T-helper 2 cell treated with Interferon-gamma antibody and Interleukin-4, amounts not matched to agents 5 μg/mL and 100 μg/mL, for 36 hours (primary cell): ENCODE data around the gene TMEM98.
"Not testable (repeated sequence)": the region's sequence is repeated elsewhere in the genome, so short reads cannot be mapped to it uniquely, and the experiment has no call there.

Experiments used
- DNase-seq: peaks from one replicate; pipeline ENCODE4 v3.0.0; 2021; ENCODE audit warnings: low spot score
- H3K27ac Mint-ChIP-seq: one replicate; pipeline ENCODE4 v1.8.0; 2021; ENCODE audit warnings: mild to moderate bottlenecking, mixed read lengths
- H3K27me3 Mint-ChIP-seq: one replicate; pipeline ENCODE4 v1.8.0; 2021; ENCODE audit warnings: low read depth, mixed read lengths
- H3K36me3 Mint-ChIP-seq: one replicate; pipeline ENCODE4 v1.8.0; 2021; ENCODE audit warnings: low read depth, mixed read lengths
- H3K4me1 Mint-ChIP-seq: one replicate; pipeline ENCODE4 v1.8.0; 2021; ENCODE audit warnings: low read depth, mixed read lengths
- H3K4me3 Mint-ChIP-seq: one replicate; pipeline ENCODE4 v1.8.0; 2022; ENCODE audit warnings: mild to moderate bottlenecking, moderate library complexity, mixed read lengths
- H3K9me3 Mint-ChIP-seq: one replicate; pipeline ENCODE4 v1.8.0; 2021; ENCODE audit warnings: mixed read lengths

TMEM98 gene

GRCh38 chr17:32956240-32956970 lies 28.5 kb downstream of the TMEM98 start:
- no peaks in the 10 kb centered on the region for H3K9me3 Mint-ChIP-seq
- H3K36me3 Mint-ChIP-seq, result no peaks in the 10 kb centered on the region
- peaks cover 43% of the 10 kb centered on the region for H3K27me3 Mint-ChIP-seq
- peaks cover 3% of the 10 kb centered on the region for H3K4me1 Mint-ChIP-seq
- H3K4me3 Mint-ChIP-seq, result no peak overlapping the region
- DNase-seq, result no peak
- no peak overlapping the region for H3K27ac Mint-ChIP-seq

GRCh38 chr17:32958418-32958817 lies 30.5 kb downstream of the TMEM98 start:
- no peaks in the 10 kb centered on the region for H3K36me3 Mint-ChIP-seq
- H3K4me3 Mint-ChIP-seq, result no peak overlapping the region

GRCh38 chr17:32960815-32961214 lies 32.9 kb downstream of the TMEM98 start:
- DNase-seq, result no peak
- Mint-ChIP-seq H3K4me1 (peaks cover 21% of the 10 kb centered on the region), H3K27me3 (peaks cover 30% of the 10 kb centered on the region), H3K9me3 (no peaks in the 10 kb centered on the region), H3K27ac (no peak overlapping the region), H3K36me3 (no peaks in the 10 kb centered on the region), H3K4me3 (no peak overlapping the region)

More at GRCh38 chr17:32958418-32958817, 30.5 kb downstream of the TMEM98 start:
- H3K27ac Mint-ChIP-seq, result no peak overlapping the region
- no peak for DNase-seq
- peaks cover 13% of the 10 kb centered on the region for H3K4me1 Mint-ChIP-seq
- peaks cover 35% of the 10 kb centered on the region for H3K27me3 Mint-ChIP-seq
- no peaks in the 10 kb centered on the region for H3K9me3 Mint-ChIP-seq

GRCh38 chr17:32962320-32962711 lies 34.4 kb downstream of the TMEM98 start:
- Mint-ChIP-seq H3K27me3 (peaks cover 31% of the 10 kb centered on the region), H3K27ac (no peak overlapping the region), H3K9me3 (no peaks in the 10 kb centered on the region), H3K4me1 (peaks cover 21% of the 10 kb centered on the region), H3K36me3 (no peaks in the 10 kb centered on the region), H3K4me3 (no peak overlapping the region)
- DNase-seq, result no peak

GRCh38 chr17:32964541-32964940 lies 36.6 kb downstream of the TMEM98 start:
- H3K9me3 Mint-ChIP-seq, result no peaks in the 10 kb centered on the region
- H3K27me3 Mint-ChIP-seq, result peaks cover 37% of the 10 kb centered on the region
- peaks cover 21% of the 10 kb centered on the region for H3K4me1 Mint-ChIP-seq
- no peak overlapping the region for H3K4me3 Mint-ChIP-seq
- no peak for DNase-seq
- no peaks in the 10 kb centered on the region for H3K36me3 Mint-ChIP-seq
- H3K27ac Mint-ChIP-seq, result no peak overlapping the region

- H3K9me3 Mint-ChIP-seq, DNase-seq, H3K36me3 Mint-ChIP-seq, H3K4me3 Mint-ChIP-seq, H3K27ac Mint-ChIP-seq: not testable (repeated sequence)
- peaks cover 22% of the 10 kb centered on the region for H3K4me1 Mint-ChIP-seq
- peaks cover 31% of the 10 kb centered on the region for H3K27me3 Mint-ChIP-seq
These were observed 41.3 kb downstream of the TMEM98 start for GRCh38 chr17:32969231-32969630.

- H3K27ac Mint-ChIP-seq, result no peak overlapping the region
- peaks cover 29% of the 10 kb centered on the region for H3K27me3 Mint-ChIP-seq
- peaks cover 25% of the 10 kb centered on the region for H3K4me1 Mint-ChIP-seq
- no peak overlapping the region for H3K4me3 Mint-ChIP-seq
- H3K9me3 Mint-ChIP-seq, result peaks cover 8% of the 10 kb centered on the region
- DNase-seq, result no peak
- H3K36me3 Mint-ChIP-seq, result peaks cover 2% of the 10 kb centered on the region
These were observed 42.3 kb downstream of the TMEM98 start for GRCh38 chr17:32970281-32970680.

- DNase-seq, result peak; percentile 64
- Mint-ChIP-seq H3K9me3 (peaks cover 8% of the 10 kb centered on the region), H3K27ac (peak overlapping the region; percentile 39), H3K27me3 (peaks cover 23% of the 10 kb centered on the region), H3K36me3 (peaks cover 2% of the 10 kb centered on the region), H3K4me1 (peaks cover 26% of the 10 kb centered on the region), H3K4me3 (peak overlapping the region; percentile 47)
These were observed 43.2 kb downstream of the TMEM98 start for GRCh38 chr17:32971171-32971570.

GRCh38 chr17:32976131-32976530 lies 48.2 kb downstream of the TMEM98 start:
- H3K36me3 Mint-ChIP-seq, result no peaks in the 10 kb centered on the region
- peaks cover 6% of the 10 kb centered on the region for H3K9me3 Mint-ChIP-seq
- H3K27ac Mint-ChIP-seq, result no peak overlapping the region
- H3K27me3 Mint-ChIP-seq, result peaks cover 2% of the 10 kb centered on the region
- H3K4me3 Mint-ChIP-seq, result no peak overlapping the region
- no peak for DNase-seq
- H3K4me1 Mint-ChIP-seq, result peaks cover 22% of the 10 kb centered on the region

- peaks cover 6% of the 10 kb centered on the region for H3K9me3 Mint-ChIP-seq
- H3K36me3 Mint-ChIP-seq, result no peaks in the 10 kb centered on the region
- no peak overlapping the region for H3K4me3 Mint-ChIP-seq
- H3K4me1 Mint-ChIP-seq, result peaks cover 18% of the 10 kb centered on the region
- peaks cover 2% of the 10 kb centered on the region for H3K27me3 Mint-ChIP-seq
- DNase-seq, result no peak
- no peak overlapping the region for H3K27ac Mint-ChIP-seq
These were observed 48.7 kb downstream of the TMEM98 start for GRCh38 chr17:32976605-32977004.

GRCh38 chr17:32980230-32980629 lies 52.3 kb downstream of the TMEM98 start:
- Mint-ChIP-seq H3K9me3 (peaks cover 21% of the 10 kb centered on the region), H3K27ac (no peak overlapping the region), H3K4me1 (peaks cover 8% of the 10 kb centered on the region), H3K4me3 (no peak overlapping the region), H3K36me3 (no peaks in the 10 kb centered on the region), H3K27me3 (peaks cover 2% of the 10 kb centered on the region)
- DNase-seq, result no peak

GRCh38 chr17:32981611-32982010 lies 53.7 kb downstream of the TMEM98 start:
- H3K4me1 Mint-ChIP-seq, H3K27me3 Mint-ChIP-seq, H3K4me3 Mint-ChIP-seq, DNase-seq, H3K36me3 Mint-ChIP-seq, H3K27ac Mint-ChIP-seq: not testable (repeated sequence)
- peaks cover 21% of the 10 kb centered on the region for H3K9me3 Mint-ChIP-seq

GRCh38 chr17:32985050-32985756 lies 57.2 kb downstream of the TMEM98 start:
- Mint-ChIP-seq H3K27me3 (peaks cover 11% of the 10 kb centered on the region), H3K4me3 (no peak overlapping the region)

GRCh38 chr17:32987453-32987805 lies 59.5 kb downstream of the TMEM98 start:
- not testable (repeated sequence) for H3K27ac Mint-ChIP-seq, DNase-seq, H3K36me3 Mint-ChIP-seq, H3K4me1 Mint-ChIP-seq, H3K4me3 Mint-ChIP-seq
- H3K9me3 Mint-ChIP-seq, result peaks cover 25% of the 10 kb centered on the region
- peaks cover 11% of the 10 kb centered on the region for H3K27me3 Mint-ChIP-seq

More at GRCh38 chr17:32985050-32985756, 57.2 kb downstream of the TMEM98 start:
- H3K27ac Mint-ChIP-seq, result no peak overlapping the region
- no peaks in the 10 kb centered on the region for H3K4me1 Mint-ChIP-seq
- DNase-seq, result no peak
- H3K36me3 Mint-ChIP-seq, result peaks cover 6% of the 10 kb centered on the region
- peaks cover 36% of the 10 kb centered on the region for H3K9me3 Mint-ChIP-seq
